GM12874 (cell line): Measurements from ENCODE around the gene IFITM2.

Source experiments
- CTCF ChIP-seq: IDR thresholded peaks from 2 replicates; pipeline ENCODE4 v1.5.1; 2011; ENCODE audit warnings: low read depth, mild to moderate bottlenecking, control low read depth, low read length, moderate library complexity; ENCODE audit not compliant: insufficient read depth

Gene IFITM2

GRCh38 chr11:269146-269890, 38.3 kb upstream of the IFITM2 start:
- TF ChIP-seq CTCF, result no peak

- TF ChIP-seq CTCF, result no peak
Observed at GRCh38 chr11:270451-271318, 36.9 kb upstream of the IFITM2 start.

GRCh38 chr11:271319-271715, 36.3 kb upstream of the IFITM2 start:
- TF ChIP-seq CTCF, result no peak

- no peak for TF ChIP-seq CTCF
Observed at GRCh38 chr11:272195-272930, 35.3 kb upstream of the IFITM2 start.

- TF ChIP-seq CTCF, result no peak
Observed at GRCh38 chr11:272931-273198, 34.8 kb upstream of the IFITM2 start.

GRCh38 chr11:276219-276618, 31.4 kb upstream of the IFITM2 start:
- TF ChIP-seq CTCF, result no peak

- no peak for TF ChIP-seq CTCF
Observed at GRCh38 chr11:278001-278951, 29.3 kb upstream of the IFITM2 start, which contains the start of gene NLRP6. NLRP6 (plus strand) TSS chr11:278407; CDS start chr11:278570, 163 bp downstream.
